GM12872 (cell line): ENCODE results near the gene KCNMA1.

Source experiments
- TF ChIP-seq, protein P1 (sequence below): IDR thresholded peaks from 3 replicates; pipeline ENCODE4 v1.5.1; 2011; ENCODE audit warnings: low read depth, mild to moderate bottlenecking, low read length, moderate library complexity; ENCODE audit not compliant: insufficient read depth

KCNMA1 gene

DNA sequence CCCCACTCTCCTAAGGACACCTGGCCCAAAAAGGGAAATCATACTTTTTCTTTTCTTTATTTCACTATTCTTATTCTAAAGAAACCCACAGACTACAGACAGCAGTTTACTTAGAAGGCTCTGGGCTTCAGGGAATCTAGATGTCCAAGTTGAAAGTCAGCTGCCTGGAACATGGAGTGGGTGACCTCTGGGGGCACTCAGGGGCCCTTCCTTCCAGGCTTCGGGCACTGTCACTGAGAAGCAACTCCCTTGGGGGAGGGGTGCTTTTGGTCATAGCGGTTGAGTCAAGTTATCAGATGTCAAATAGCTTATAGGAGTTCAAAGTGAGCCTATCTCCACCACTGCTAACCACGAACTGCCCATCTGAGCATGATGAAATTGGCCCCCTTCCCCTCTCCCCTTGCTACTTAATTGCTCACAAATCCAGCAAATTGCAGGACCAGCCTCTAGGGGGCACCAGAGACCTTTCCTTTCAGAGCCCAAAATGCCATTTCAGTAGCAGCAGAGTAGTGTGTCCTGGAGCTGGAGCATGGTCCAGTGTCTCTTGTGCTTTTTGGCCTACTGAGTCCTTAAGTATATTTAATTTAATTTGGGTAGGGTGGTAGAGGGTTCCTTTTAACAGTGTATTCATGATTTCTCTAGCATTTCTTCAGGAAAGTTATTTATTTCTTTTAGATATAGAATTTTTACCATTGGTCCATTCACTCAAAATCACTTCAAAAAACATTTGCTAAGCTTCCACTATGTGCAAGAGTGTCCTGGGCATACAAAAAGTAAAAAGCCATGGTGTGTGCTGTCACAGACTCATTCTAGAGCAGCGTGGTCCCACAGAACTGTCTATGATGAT is 463.8 kb downstream of the KCNMA1 start:
- TF ChIP-seq, protein P1, sequence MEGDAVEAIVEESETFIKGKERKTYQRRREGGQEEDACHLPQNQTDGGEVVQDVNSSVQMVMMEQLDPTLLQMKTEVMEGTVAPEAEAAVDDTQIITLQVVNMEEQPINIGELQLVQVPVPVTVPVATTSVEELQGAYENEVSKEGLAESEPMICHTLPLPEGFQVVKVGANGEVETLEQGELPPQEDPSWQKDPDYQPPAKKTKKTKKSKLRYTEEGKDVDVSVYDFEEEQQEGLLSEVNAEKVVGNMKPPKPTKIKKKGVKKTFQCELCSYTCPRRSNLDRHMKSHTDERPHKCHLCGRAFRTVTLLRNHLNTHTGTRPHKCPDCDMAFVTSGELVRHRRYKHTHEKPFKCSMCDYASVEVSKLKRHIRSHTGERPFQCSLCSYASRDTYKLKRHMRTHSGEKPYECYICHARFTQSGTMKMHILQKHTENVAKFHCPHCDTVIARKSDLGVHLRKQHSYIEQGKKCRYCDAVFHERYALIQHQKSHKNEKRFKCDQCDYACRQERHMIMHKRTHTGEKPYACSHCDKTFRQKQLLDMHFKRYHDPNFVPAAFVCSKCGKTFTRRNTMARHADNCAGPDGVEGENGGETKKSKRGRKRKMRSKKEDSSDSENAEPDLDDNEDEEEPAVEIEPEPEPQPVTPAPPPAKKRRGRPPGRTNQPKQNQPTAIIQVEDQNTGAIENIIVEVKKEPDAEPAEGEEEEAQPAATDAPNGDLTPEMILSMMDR: peak; percentile 88

DNA sequence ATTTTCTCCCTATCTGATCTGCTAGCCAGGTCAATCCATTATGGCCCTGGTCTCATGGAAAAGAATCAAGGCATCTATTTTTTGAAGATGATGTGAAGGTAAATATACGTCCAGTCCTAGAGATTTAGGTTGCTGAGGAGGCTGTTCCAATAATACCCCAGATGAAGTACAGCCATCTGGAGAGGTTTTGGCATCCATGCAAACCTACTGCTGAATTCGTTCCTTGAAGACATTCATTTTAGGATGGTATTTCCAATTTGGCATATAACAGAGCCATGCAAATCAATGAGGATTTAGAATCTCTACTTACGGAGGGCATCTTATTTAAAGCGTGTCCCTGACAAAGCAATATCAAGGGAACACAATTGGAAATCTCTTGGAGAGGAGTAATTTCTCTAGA is 465.5 kb downstream of the KCNMA1 start:
- TF ChIP-seq, protein P1: no peak

DNA sequence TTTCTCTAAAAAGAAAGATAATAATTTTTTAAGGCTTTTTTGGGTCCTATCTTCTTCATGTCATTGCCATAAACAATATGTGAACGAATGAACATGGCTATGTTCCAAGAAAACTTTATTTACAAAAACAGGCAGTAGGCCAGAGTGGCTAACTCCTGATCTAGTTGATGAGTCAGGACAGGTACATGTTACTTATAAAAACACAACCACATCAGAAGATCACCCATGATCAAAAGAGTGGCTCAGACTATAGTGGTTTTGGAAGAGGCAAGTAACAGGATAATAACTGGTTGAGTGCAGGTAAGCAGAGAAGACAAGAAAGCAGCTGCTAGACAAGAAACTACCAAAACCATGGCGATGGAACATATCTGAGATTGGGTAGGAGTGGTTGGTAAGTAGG is 468.7 kb downstream of the KCNMA1 start:
- TF ChIP-seq, protein P1: no peak

DNA sequence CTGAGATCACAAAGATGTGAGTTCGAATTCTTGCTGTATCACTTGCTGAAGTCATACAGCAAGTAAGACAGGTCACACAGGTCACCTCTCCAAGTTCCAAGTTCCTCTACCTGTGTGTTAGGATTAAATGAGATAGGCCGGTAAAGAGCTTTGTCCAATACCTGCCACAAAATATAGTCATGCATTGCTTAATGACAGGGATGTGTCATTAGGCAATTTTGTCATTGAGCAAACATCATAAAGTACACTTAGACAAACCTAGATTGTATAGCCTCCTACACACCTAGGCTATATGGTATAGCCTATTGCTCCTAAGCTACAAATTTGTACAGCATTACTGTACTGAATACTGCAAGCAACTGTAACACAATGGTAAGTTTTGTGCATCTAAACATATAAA is 469.4 kb downstream of the KCNMA1 start:
- TF ChIP-seq, protein P1: no peak

DNA sequence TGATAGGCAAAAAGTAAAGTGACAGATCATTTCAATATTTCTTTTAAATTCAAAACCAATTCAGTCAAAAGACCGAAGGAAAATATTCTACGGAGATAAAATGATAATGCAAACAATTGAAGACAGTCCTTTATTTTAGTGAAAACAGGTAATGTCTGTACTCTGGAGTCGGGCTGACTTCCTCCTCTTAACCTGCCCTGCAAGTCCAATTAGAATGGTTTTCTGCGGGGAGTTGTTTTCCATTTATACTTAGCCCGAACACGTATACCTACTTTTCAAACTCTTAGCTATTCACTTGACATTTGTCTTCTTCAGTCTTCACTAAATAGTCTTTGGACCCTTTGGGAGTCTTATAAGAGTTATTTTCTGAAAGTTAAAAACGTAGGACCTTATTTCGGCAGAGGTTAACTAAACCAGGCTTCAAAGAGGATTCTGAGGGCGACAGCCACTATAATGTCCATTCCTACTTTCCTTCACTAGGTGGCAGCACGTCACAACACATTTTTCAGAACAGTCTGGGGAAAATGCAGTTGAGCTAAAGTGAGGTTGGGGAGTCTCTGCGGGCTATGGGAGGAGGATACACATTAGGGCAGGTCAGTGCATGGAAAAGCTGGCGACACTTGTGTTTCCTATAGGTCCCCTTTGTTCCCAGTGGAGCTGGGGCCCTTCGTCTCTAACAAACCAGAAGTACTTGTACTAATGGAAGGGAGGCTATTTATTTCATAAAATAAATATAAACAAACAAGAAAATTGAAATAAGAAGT is 472.0 kb downstream of the KCNMA1 start:
- TF ChIP-seq, protein P1: peak; percentile 73

DNA sequence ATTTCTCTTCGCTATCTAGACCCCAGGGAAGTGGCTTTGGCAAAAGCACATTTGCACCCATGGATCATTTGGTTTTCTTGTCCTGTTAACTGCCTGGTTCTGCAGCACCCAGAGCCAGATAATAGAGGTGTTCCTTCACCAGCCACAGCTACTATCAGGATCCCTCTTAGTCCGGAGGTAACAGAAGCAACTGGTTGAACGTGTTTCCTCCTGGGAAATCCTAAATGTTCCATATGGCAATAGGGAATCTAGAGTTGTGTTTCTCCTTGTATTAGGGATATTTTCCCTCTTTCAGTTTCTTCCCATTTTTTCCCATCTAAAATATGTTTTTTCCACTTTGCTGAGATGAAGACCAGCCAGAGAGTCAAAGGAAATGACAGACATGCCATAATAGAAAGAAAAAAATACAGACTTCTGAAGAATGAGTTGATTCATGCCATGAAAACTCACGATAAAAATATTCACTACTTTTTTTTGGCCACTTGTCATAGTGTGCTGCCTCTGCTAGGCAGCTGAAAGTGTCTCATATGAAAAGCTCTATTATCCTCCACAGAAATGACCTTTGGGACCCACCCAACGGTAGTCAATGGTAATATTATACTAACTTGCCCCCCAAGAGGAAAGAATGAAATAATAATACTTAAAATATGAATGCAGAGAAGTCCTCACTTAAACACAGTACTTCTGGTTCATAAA is 472.8 kb downstream of the KCNMA1 start:
- TF ChIP-seq, protein P1: no peak
